Activated CD8-positive, alpha-beta memory T cell treated with anti-CD3 and anti-CD28 coated beads for 48 hours (primary cell): ENCODE data around the gene CHCHD6.
"Not testable (repeated sequence)": the region's sequence is repeated elsewhere in the genome, so short reads cannot be mapped to it uniquely, and the experiment has no call there.

Experiments used
- DNase-seq, 3 experiments: peaks; one replicate each; pipeline ENCODE4 v3.0.0-alpha.2; 2020; ENCODE audit warnings: low read depth in 2 of 3, low spot score in 2 of 3

CHCHD6 gene

GRCh38 chr3:126765187-126766069, 61.4 kb downstream of the CHCHD6 start:
- DNase-seq: no peak

GRCh38 chr3:126766653-126767052, 62.6 kb downstream of the CHCHD6 start:
- no peak for DNase-seq

GRCh38 chr3:126768903-126769302, 64.9 kb downstream of the CHCHD6 start:
- no peak for DNase-seq

- DNase-seq: no peak
These were observed 66.1 kb downstream of the CHCHD6 start for GRCh38 chr3:126770096-126770495.

- DNase-seq: no peak
These were observed 69.1 kb downstream of the CHCHD6 start for GRCh38 chr3:126773167-126773566.

- no peak for DNase-seq
These were observed 69.7 kb downstream of the CHCHD6 start for GRCh38 chr3:126773783-126774182.

- DNase-seq: no peak
These were observed 73.3 kb downstream of the CHCHD6 start for GRCh38 chr3:126777366-126777765.

GRCh38 chr3:126780666-126781065, 76.6 kb downstream of the CHCHD6 start:
- DNase-seq: no peak

- no peak for DNase-seq
These were observed 77.4 kb downstream of the CHCHD6 start for GRCh38 chr3:126781406-126781805.

GRCh38 chr3:126781889-126782491, 78.0 kb downstream of the CHCHD6 start:
- no peak for DNase-seq

GRCh38 chr3:126782536-126782935, 78.5 kb downstream of the CHCHD6 start:
- DNase-seq: no peak

GRCh38 chr3:126784254-126784653, 80.2 kb downstream of the CHCHD6 start:
- no peak for DNase-seq

- DNase-seq: not testable (repeated sequence)
These were observed 87.3 kb downstream of the CHCHD6 start for GRCh38 chr3:126791320-126791719.

GRCh38 chr3:126792998-126793397, 89.0 kb downstream of the CHCHD6 start:
- no peak for DNase-seq

- no peak for DNase-seq
These were observed 93.5 kb downstream of the CHCHD6 start for GRCh38 chr3:126797563-126797962.

GRCh38 chr3:126798521-126798920, 94.5 kb downstream of the CHCHD6 start:
- DNase-seq: no peak

- DNase-seq: no peak
These were observed 95.1 kb downstream of the CHCHD6 start for GRCh38 chr3:126799099-126799498.

- not testable (repeated sequence) for DNase-seq
These were observed 97.3 kb downstream of the CHCHD6 start for GRCh38 chr3:126801312-126801711.

- DNase-seq: no peak
These were observed 103.8 kb downstream of the CHCHD6 start for GRCh38 chr3:126807795-126808194.

- DNase-seq: no peak
These were observed 107.5 kb downstream of the CHCHD6 start for GRCh38 chr3:126811530-126811929.

GRCh38 chr3:126816298-126816697, 112.3 kb downstream of the CHCHD6 start:
- no peak for DNase-seq

- DNase-seq: no peak
These were observed 113.1 kb downstream of the CHCHD6 start for GRCh38 chr3:126816986-126817777.
